Lower leg skin (tissue), 3 donors: ENCODE measurements around the gene CRIP3.

ENCODE experiments used
- POLR2A ChIP-seq, 2 donors: fragments of 450-650 bp; IDR thresholded peaks; one replicate each; pipeline ENCODE4 v1.6.1; 2016 to 2017; ENCODE audit warnings: antibody characterized with exemption in 2 of 2, mild to moderate bottlenecking in 1 of 2, moderate library complexity in 1 of 2
- TF ChIP-seq, protein P1 (sequence below), 3 donors: fragments of 450-650 bp; IDR thresholded peaks; one replicate each; pipeline ENCODE4 v1.5.1; 2016; ENCODE audit warnings: antibody characterized with exemption in 3 of 3, mild to moderate bottlenecking in 3 of 3, moderate library complexity in 2 of 3

DNA sequence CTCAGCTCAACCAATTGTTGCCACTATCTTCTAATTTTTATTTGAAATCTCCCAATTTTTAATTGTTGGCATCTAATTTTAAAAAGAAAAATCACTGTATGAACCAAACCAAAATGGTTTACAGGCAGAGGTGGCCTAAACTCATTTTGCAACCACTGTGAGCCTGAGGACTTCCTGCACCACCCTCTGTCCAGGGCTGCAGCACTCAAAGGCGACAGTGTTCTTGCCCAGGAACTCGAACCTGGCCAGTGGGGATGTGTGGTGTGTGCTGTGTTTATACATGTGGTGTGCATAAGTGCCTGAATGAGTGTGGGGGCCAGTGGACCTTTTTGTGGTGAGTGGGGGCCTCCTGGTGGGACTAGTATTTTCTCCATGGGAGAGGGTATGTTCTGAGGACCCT is 34.9 kb downstream of the CRIP3 start:
- TF ChIP-seq, protein P1, sequence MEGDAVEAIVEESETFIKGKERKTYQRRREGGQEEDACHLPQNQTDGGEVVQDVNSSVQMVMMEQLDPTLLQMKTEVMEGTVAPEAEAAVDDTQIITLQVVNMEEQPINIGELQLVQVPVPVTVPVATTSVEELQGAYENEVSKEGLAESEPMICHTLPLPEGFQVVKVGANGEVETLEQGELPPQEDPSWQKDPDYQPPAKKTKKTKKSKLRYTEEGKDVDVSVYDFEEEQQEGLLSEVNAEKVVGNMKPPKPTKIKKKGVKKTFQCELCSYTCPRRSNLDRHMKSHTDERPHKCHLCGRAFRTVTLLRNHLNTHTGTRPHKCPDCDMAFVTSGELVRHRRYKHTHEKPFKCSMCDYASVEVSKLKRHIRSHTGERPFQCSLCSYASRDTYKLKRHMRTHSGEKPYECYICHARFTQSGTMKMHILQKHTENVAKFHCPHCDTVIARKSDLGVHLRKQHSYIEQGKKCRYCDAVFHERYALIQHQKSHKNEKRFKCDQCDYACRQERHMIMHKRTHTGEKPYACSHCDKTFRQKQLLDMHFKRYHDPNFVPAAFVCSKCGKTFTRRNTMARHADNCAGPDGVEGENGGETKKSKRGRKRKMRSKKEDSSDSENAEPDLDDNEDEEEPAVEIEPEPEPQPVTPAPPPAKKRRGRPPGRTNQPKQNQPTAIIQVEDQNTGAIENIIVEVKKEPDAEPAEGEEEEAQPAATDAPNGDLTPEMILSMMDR (IDR thresholded peaks at IDR 0.05), result no peak
- TF ChIP-seq POLR2A (IDR thresholded peaks at IDR 0.05), result no peak
